Astrocyte (in vitro differentiated cells and primary cell): ENCODE measurements around the gene NAIF1. TPM values are rescaled to one million over a fixed set of nuclear protein-coding genes. Genes with fewer than 3 reads are reported as not detected.
"Not testable (repeated sequence)": the region's sequence is repeated elsewhere in the genome, so short reads cannot be mapped to it uniquely, and the experiment has no call there.

Source experiments
- DNase-seq: peaks from one replicate; pipeline ENCODE4 v3.0.0-alpha.2; 2010; ENCODE audit warnings: low read depth
- FAIRE-seq: peaks from 2 replicates; lab custom pipeline; 2011; peaks lifted over from hg19 to GRCh38; lab: Jason Lieb, UNC
- H2AFZ ChIP-seq: 2 replicates; pipeline ENCODE4 v1.6.0; 2012; ENCODE audit warnings: low read depth, low read length, inconsistent platforms
- H3K27ac ChIP-seq: 2 replicates; pipeline ENCODE4 v1.5.1; 2011; ENCODE audit warnings: low read depth, low read length, inconsistent platforms
- H3K27me3 ChIP-seq: 2 replicates; pipeline ENCODE4 v1.6.0; 2011; ENCODE audit warnings: low read length, inconsistent platforms; ENCODE audit not compliant: insufficient read depth
- H3K36me3 ChIP-seq: 2 replicates; pipeline ENCODE4 v1.5.1; 2011; ENCODE audit warnings: low read length, inconsistent platforms; ENCODE audit not compliant: insufficient read depth
- H3K4me1 ChIP-seq: 2 replicates; pipeline ENCODE4 v1.5.1; 2011; ENCODE audit warnings: low read length, inconsistent platforms; ENCODE audit not compliant: insufficient read depth
- H3K4me2 ChIP-seq: 2 replicates; pipeline ENCODE4 v1.6.0; 2012; ENCODE audit warnings: low read length, inconsistent platforms
- H3K4me3 ChIP-seq: 2 replicates; pipeline ENCODE4 v1.5.1; 2011; ENCODE audit warnings: low read depth, mild to moderate bottlenecking, low read length, inconsistent platforms; ENCODE audit not compliant: insufficient read depth
- H3K79me2 ChIP-seq: 2 replicates; pipeline ENCODE4 v1.6.0; 2012; ENCODE audit warnings: mild to moderate bottlenecking, low read length, inconsistent platforms; ENCODE audit not compliant: insufficient read depth
- H3K9ac ChIP-seq: 2 replicates; pipeline ENCODE4 v1.6.0; 2012; ENCODE audit warnings: mild to moderate bottlenecking, low read length, inconsistent platforms
- H3K9me3 ChIP-seq: 2 replicates; pipeline ENCODE4 v1.5.1; 2012; ENCODE audit warnings: low read depth, mild to moderate bottlenecking, low read length, inconsistent platforms; ENCODE audit not compliant: insufficient read depth
- H4K20me1 ChIP-seq: 2 replicates; pipeline ENCODE4 v1.6.0; 2012; ENCODE audit warnings: low read length, inconsistent platforms; ENCODE audit not compliant: insufficient read depth
- H3K27ac Mint-ChIP-seq: one replicate; pipeline ENCODE4 v1.8.0; 2021; ENCODE audit warnings: mild to moderate bottlenecking, mixed read lengths; ENCODE audit not compliant: unreplicated experiment
- H3K27me3 Mint-ChIP-seq: one replicate; pipeline ENCODE4 v1.8.0; 2021; ENCODE audit warnings: low read depth, mixed read lengths; ENCODE audit not compliant: unreplicated experiment
- H3K36me3 Mint-ChIP-seq: one replicate; pipeline ENCODE4 v1.8.0; 2021; ENCODE audit warnings: low read depth, mixed read lengths; ENCODE audit not compliant: unreplicated experiment
- H3K4me1 Mint-ChIP-seq: one replicate; pipeline ENCODE4 v1.8.0; 2021; ENCODE audit warnings: low read depth, mixed read lengths; ENCODE audit not compliant: unreplicated experiment
- H3K4me3 Mint-ChIP-seq: one replicate; pipeline ENCODE4 v1.8.0; 2021; ENCODE audit warnings: mild to moderate bottlenecking, moderate library complexity, mixed read lengths; ENCODE audit not compliant: unreplicated experiment
- H3K9me3 Mint-ChIP-seq: one replicate; pipeline ENCODE4 v1.8.0; 2021; ENCODE audit warnings: mild to moderate bottlenecking, mixed read lengths; ENCODE audit not compliant: unreplicated experiment
- CTCF ChIP-seq: IDR thresholded peaks from 2 replicates; pipeline ENCODE4 v1.5.1; 2011; ENCODE audit warnings: low read depth, mild to moderate bottlenecking, inconsistent platforms, low read length, moderate library complexity; ENCODE audit not compliant: insufficient read depth
- EZH2 ChIP-seq: IDR thresholded peaks from 2 replicates; pipeline ENCODE4 v1.6.1; 2012; ENCODE audit warnings: mild to moderate bottlenecking, low read length, inconsistent platforms; ENCODE audit not compliant: insufficient read depth
- total RNA-seq: library from RNA; stranded (reverse); gene quantifications from 2 replicates; pipeline ENCODE4 v1.2.1, GENCODE V29; 2021

NAIF1 gene
- total RNA-seq, 1 donor from 2014 or later = 10.2 TPM

GRCh38 chr9:128073253-128073886, 6.2 kb upstream of the NAIF1 start:
- H2AFZ ChIP-seq = no peak overlapping the region
- H3K27ac ChIP-seq = no peak overlapping the region
- no peak overlapping the region for H3K27ac Mint-ChIP-seq
- peaks cover 23% of the 10 kb centered on the region for H4K20me1 ChIP-seq
- no peaks in the 10 kb centered on the region for H3K27me3 ChIP-seq
- H3K36me3 ChIP-seq = no peaks in the 10 kb centered on the region
- peaks cover 24% of the 10 kb centered on the region for H3K4me1 Mint-ChIP-seq
- no peak for TF ChIP-seq CTCF
- TF ChIP-seq EZH2 = no peak
- peak overlapping the region; percentile 49 for H3K4me2 ChIP-seq
- DNase-seq (no peak), FAIRE-seq (no peak)
- peaks cover 90% of the 10 kb centered on the region for H3K79me2 ChIP-seq
- no peaks in the 10 kb centered on the region for H3K36me3 Mint-ChIP-seq
- no peak overlapping the region for H3K9ac ChIP-seq
- H3K9me3 Mint-ChIP-seq = no peaks in the 10 kb centered on the region
- no peaks in the 10 kb centered on the region for H3K27me3 Mint-ChIP-seq
- H3K9me3 ChIP-seq = no peaks in the 10 kb centered on the region
- H3K4me3 ChIP-seq = no peak overlapping the region
- peaks cover 20% of the 10 kb centered on the region for H3K4me1 ChIP-seq
- no peak overlapping the region for H3K4me3 Mint-ChIP-seq

GRCh38 chr9:128072144-128073021, 5.3 kb upstream of the NAIF1 start:
- H3K79me2 ChIP-seq = peaks cover 82% of the 10 kb centered on the region
- peak overlapping the region; percentile 47 for H3K27ac ChIP-seq
- H3K36me3 ChIP-seq = no peaks in the 10 kb centered on the region
- peak overlapping the region; percentile 29 for H3K4me3 ChIP-seq
- H2AFZ ChIP-seq = no peak overlapping the region
- H4K20me1 ChIP-seq = peaks cover 15% of the 10 kb centered on the region
- Mint-ChIP-seq H3K27me3 (no peaks in the 10 kb centered on the region), H3K4me3 (peak overlapping the region; percentile 35), H3K27ac (peak overlapping the region; percentile 71), H3K9me3 (no peaks in the 10 kb centered on the region), H3K36me3 (no peaks in the 10 kb centered on the region), H3K4me1 (peaks cover 19% of the 10 kb centered on the region)
- H3K4me2 ChIP-seq = peak overlapping the region; percentile 49
- no peaks in the 10 kb centered on the region for H3K9me3 ChIP-seq
- peak; percentile 65 for DNase-seq
- TF ChIP-seq CTCF = no peak
- no peak for TF ChIP-seq EZH2
- no peak for FAIRE-seq
- peak overlapping the region; percentile 43 for H3K9ac ChIP-seq
- no peaks in the 10 kb centered on the region for H3K27me3 ChIP-seq
- peaks cover 16% of the 10 kb centered on the region for H3K4me1 ChIP-seq

GRCh38 chr9:128071475-128071874, 4.4 kb upstream of the NAIF1 start:
- not testable (repeated sequence) for H3K9me3 ChIP-seq, H3K4me2 ChIP-seq, H3K27ac ChIP-seq, H3K27me3 Mint-ChIP-seq, H3K4me3 Mint-ChIP-seq, H3K9me3 Mint-ChIP-seq, H3K36me3 ChIP-seq, FAIRE-seq, H3K27me3 ChIP-seq, H2AFZ ChIP-seq, H3K4me3 ChIP-seq, DNase-seq, H3K36me3 Mint-ChIP-seq, H3K9ac ChIP-seq
- Mint-ChIP-seq H3K27ac (peak overlapping the region; percentile 34), H3K4me1 (peaks cover 19% of the 10 kb centered on the region)
- Histone ChIP-seq H4K20me1 (peaks cover 11% of the 10 kb centered on the region), H3K4me1 (peaks cover 22% of the 10 kb centered on the region), H3K79me2 (peaks cover 80% of the 10 kb centered on the region)
